VCaP (cell line): ENCODE measurements around the gene PRSS56.

ENCODE experiments used
- H3K27ac ChIP-seq: fragments of 450-650 bp; 2 replicates; pipeline ENCODE4 v1.5.1; 2017
- CTCF ChIP-seq: fragments of 450-650 bp; conservative IDR thresholded peaks from 2 replicates; pipeline ENCODE4 v1.5.1; 2017; ENCODE audit warnings: mild to moderate bottlenecking, moderate library complexity

PRSS56 gene

DNA sequence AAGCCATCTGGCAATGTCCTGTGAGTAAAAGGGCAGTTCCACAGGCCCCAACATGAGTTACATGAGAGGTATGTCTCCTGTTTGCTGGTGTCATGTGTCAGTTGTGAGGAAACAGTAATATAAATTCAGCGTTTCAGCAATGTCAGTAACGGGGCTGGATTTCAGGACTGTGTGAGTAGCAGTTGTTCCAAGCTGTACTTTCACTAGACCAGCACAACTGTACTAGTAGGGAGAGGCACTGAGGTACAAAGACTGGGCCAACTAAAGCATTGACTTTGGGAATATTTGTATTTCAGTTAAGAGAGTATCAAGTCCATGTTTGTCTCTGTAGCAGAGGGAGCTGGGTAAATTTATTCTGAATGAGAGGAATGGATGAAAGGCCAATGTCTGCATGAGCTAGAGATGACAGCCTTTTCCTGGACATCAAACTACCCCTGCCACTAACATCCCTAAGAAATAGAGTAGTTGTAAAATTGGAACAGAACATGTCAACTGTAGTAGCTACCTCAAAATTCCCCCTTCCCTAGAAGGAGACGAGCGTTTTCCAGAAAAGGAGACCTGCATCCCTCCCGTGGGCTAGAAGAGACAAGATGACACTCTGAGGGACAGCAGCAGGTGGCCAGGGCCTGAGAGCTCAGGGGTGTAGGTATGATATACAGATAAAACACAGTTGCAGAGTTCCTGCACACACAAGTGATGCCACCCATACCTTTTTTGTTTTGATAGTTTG, 54.7 kb downstream of the PRSS56 start:
- TF ChIP-seq CTCF: no peak
- H3K27ac ChIP-seq: no peak overlapping the region
